ENCODE measurements around the gene CDK16. TPM values are rescaled to one million over a fixed set of nuclear protein-coding genes. Genes with fewer than 3 reads are reported as not detected.

CDK16 gene
- total RNA-seq, 1 donor, result 91.6 TPM

DNA sequence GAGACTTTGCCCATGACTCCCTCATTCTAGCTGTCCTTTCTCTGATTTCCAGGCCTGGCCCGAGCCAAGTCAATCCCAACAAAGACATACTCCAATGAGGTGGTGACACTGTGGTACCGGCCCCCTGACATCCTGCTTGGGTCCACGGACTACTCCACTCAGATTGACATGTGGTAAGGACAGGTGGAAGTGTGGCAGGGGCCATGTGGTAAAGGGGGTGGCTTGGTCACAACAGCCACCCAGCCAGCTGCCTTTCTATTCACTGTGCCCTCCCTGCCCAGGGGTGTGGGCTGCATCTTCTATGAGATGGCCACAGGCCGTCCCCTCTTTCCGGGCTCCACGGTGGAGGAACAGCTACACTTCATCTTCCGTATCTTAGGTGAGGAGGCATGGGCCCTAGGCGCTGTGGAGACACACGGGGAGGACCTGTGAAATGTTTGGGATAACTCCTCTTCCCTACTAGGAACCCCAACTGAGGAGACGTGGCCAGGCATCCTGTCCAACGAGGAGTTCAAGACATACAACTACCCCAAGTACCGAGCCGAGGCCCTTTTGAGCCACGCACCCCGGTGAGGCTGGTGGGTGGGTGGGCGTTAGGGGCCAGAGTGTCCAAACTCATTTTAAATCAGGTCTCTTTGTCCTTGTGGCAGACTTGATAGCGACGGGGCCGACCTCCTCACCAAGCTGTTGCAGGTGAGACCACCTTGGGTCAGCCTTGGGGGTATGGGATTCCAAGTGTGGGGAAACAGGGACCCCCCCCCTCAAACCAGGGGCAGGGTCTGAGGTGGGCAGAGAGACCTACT, 8.3 kb downstream of the CDK16 start:
- no peak overlapping the region for H3K4me3 ChIP-seq (ENCODE audit: low read depth, low read length)
- DNase-seq (ENCODE audit: low read depth), result no peak
- TF ChIP-seq, protein P1, sequence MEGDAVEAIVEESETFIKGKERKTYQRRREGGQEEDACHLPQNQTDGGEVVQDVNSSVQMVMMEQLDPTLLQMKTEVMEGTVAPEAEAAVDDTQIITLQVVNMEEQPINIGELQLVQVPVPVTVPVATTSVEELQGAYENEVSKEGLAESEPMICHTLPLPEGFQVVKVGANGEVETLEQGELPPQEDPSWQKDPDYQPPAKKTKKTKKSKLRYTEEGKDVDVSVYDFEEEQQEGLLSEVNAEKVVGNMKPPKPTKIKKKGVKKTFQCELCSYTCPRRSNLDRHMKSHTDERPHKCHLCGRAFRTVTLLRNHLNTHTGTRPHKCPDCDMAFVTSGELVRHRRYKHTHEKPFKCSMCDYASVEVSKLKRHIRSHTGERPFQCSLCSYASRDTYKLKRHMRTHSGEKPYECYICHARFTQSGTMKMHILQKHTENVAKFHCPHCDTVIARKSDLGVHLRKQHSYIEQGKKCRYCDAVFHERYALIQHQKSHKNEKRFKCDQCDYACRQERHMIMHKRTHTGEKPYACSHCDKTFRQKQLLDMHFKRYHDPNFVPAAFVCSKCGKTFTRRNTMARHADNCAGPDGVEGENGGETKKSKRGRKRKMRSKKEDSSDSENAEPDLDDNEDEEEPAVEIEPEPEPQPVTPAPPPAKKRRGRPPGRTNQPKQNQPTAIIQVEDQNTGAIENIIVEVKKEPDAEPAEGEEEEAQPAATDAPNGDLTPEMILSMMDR (IDR thresholded peaks at IDR 0.05; ENCODE audit: insufficient read depth, low read length), result no peak

- TF ChIP-seq, protein P1 (IDR thresholded peaks at IDR 0.05; ENCODE audit: insufficient read depth, low read length), result no peak
- no peak for DNase-seq (ENCODE audit: low read depth)
- H3K4me3 ChIP-seq (ENCODE audit: low read depth, low read length), result no peak overlapping the region
Measured at GRCh38 chrX:47227334-47227583, 8.8 kb downstream of the CDK16 start.

DNA sequence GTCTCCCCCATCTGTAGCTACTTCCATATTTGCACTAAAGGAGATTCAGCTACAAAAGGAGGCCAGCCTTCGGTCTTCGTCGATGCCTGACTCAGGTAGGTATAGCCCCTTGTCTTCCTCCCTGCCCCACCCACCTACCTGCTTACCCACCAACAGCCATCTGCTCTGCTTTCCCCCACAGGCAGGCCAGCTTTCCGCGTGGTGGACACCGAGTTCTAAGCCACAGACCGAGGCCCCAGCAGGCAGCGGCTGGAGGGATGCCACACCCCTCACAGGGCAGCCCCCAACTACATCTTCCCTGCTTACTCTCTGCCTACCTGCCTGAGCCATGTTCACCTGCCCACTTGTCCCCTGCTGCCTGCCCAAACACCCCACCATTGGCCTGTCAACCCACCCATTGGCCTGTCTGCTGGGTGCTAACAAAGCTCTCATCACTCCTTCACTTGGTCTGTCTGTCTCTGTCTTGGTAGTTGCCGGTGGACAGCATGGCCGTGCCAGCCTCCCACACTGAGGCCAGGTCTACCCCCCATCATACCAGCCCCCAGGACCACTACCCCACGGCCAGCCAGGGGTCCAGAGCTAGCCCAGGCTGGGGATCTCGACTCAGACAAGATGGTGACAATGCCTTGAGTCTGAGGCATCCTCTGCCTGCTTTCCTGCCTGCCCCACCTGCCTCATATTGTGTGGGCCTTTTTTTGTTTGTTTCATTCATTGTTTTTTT, 10.2 kb downstream of the CDK16 start:
- TF ChIP-seq, protein P1 (IDR thresholded peaks at IDR 0.05; ENCODE audit: insufficient read depth, low read length), result no peak
- no peak for DNase-seq (ENCODE audit: low read depth)

GRCh38 chrX:47229427-47229826, 10.9 kb downstream of the CDK16 start:
- TF ChIP-seq, protein P1 (IDR thresholded peaks at IDR 0.05; ENCODE audit: insufficient read depth, low read length), result no peak
- DNase-seq (ENCODE audit: low read depth), result no peak

More for the DNA sequence above, 10.2 kb downstream of the CDK16 start:
- no peak overlapping the region for H3K4me3 ChIP-seq (ENCODE audit: low read depth, low read length)

GRCh38 chrX:47230136-47230868, 11.8 kb downstream of the CDK16 start:
- TF ChIP-seq, protein P1 (IDR thresholded peaks at IDR 0.05; ENCODE audit: insufficient read depth, low read length), result no peak
- no peak for DNase-seq (ENCODE audit: low read depth)
- no peak overlapping the region for H3K4me3 ChIP-seq (ENCODE audit: low read depth, low read length)

More at GRCh38 chrX:47229427-47229826, 10.9 kb downstream of the CDK16 start:
- no peak overlapping the region for H3K4me3 ChIP-seq (ENCODE audit: low read depth, low read length)

GRCh38 chrX:47231167-47231566, 12.7 kb downstream of the CDK16 start:
- no peak overlapping the region for H3K4me3 ChIP-seq (ENCODE audit: low read depth, low read length)
- TF ChIP-seq, protein P1 (IDR thresholded peaks at IDR 0.05; ENCODE audit: insufficient read depth, low read length), result no peak
- DNase-seq (ENCODE audit: low read depth), result no peak

All from fibroblast of the aortic adventitia (primary cell).